ENCODE measurements around the gene TEX51. TPM values are rescaled to one million over a fixed set of nuclear protein-coding genes. Genes with fewer than 3 reads are reported as not detected.

TEX51 gene
- total RNA-seq, 1 experiment from 2014 or later: not detected

GRCh38 chr2:126896471-126896870 lies 2.2 kb upstream of the TEX51 start (continued):
- TF ChIP-seq RAD21 (IDR thresholded peaks at IDR 0.05; ENCODE audit: low read depth): no peak
- no peak for TF ChIP-seq TCF7L2 (IDR thresholded peaks at IDR 0.05; ENCODE audit: borderline replicate concordance, extremely low read depth, insufficient read depth, insufficient read length)

- Histone ChIP-seq H3K27me3 (ENCODE audit: insufficient read depth, low read length) (peaks cover 25% of the 10 kb centered on the region; the same call in 1 of the 2 replicates), H3K4me2 (ENCODE audit: low read length) (no peak overlapping the region), H3K4me3 (replicated peaks in 1 of 2; ENCODE audit: low read depth in 1 of 2, low read length in 2 of 2) (no peak overlapping the region), H4K20me1 (ENCODE audit: insufficient read depth) (no peaks in the 10 kb centered on the region), H3K9me2 (ENCODE audit: insufficient read depth) (no peaks in the 10 kb centered on the region), H3K79me2 (ENCODE audit: insufficient read depth, low read length) (no peaks in the 10 kb centered on the region), H3K4me1 (ENCODE audit: control insufficient read depth in 1 of 2, insufficient read depth in 2 of 2, low read length in 2 of 2) (no peaks in the 10 kb centered on the region), H3K9ac (ENCODE audit: low read length) (no peak overlapping the region), H3K9me3 (ENCODE audit: control insufficient read depth in 1 of 2, insufficient read depth in 1 of 2, low read depth in 1 of 2, low read length in 2 of 2) (peaks cover 0 to 4% of the 10 kb centered on the region in 2 experiments; a peak in 1 of 4 replicates), H2AFZ (ENCODE audit: low read depth, low read length, poor library complexity, severe bottlenecking) (no peak overlapping the region), H3K27ac (ENCODE audit: low read depth, low read length) (no peak overlapping the region), H3K36me3 (ENCODE audit: control insufficient read depth in 1 of 2, insufficient read depth in 2 of 2, low read length in 2 of 2) (no peaks in the 10 kb centered on the region)
- no peak for TF ChIP-seq ZNF274 (IDR thresholded peaks at IDR 0.05; ENCODE audit: low read depth, low read length)
- TF ChIP-seq ZBTB33 (IDR thresholded peaks at IDR 0.05; ENCODE audit: extremely low read depth, insufficient replicate concordance, low read length): no peak
- TF ChIP-seq POLR2A (IDR thresholded peaks at IDR 0.05; ENCODE audit: borderline replicate concordance, extremely low read depth, insufficient read depth, insufficient read length): no peak
- no peak for TF ChIP-seq SRF (IDR thresholded peaks at IDR 0.05; ENCODE audit: low read depth)
- RAD21 ChIA-PET (ENCODE audit: low non-redundant PET in 1 of 2, low total read pairs in 2 of 2, uncharacterized antibody in 2 of 2, unreplicated experiment in 2 of 2): no interaction called here
- intact Hi-C loops (cut with micrococcal nuclease): no loop called here
- CTCF ChIA-PET: no interaction called here
- DNase-seq (ENCODE audit: low read depth, low spot score) (no peak), ATAC-seq (no peak)
- no TSS peak for BruUV-seq (replicated peaks)
- POLR2A ChIA-PET: no interaction called here
Observed at GRCh38 chr2:126899616-126900185, 1.0 kb downstream of the TEX51 start.

All from HCT116 (cell line).